Esophagus (tissue), 2 donors: ENCODE data around the gene ANKS1B. TPM values are rescaled to one million over a fixed set of nuclear protein-coding genes. Genes with fewer than 3 reads are reported as not detected.

Source experiments
- H3K27ac ChIP-seq, 2 donors: one replicate each; pipeline ENCODE4 v1.5.1; 2013; ENCODE audit warnings: low read depth in 2 of 2, mild to moderate bottlenecking in 2 of 2, inconsistent platforms in 1 of 2, low read length in 1 of 2, moderate library complexity in 1 of 2
- H3K27me3 ChIP-seq, 2 donors: one replicate each; pipeline ENCODE4 v1.6.1; 2013; ENCODE audit warnings: low read length in 2 of 2, control low read depth in 1 of 2, mild to moderate bottlenecking in 1 of 2; ENCODE audit not compliant: insufficient read depth in 2 of 2, control insufficient read depth in 1 of 2
- H3K36me3 ChIP-seq, 2 donors: one replicate each; pipeline ENCODE4 v1.6.1; 2013; ENCODE audit warnings: low read length in 1 of 2; ENCODE audit not compliant: control insufficient read depth in 2 of 2, insufficient read depth in 2 of 2
- H3K4me1 ChIP-seq, 2 donors: one replicate each; pipeline ENCODE4 v1.6.1; 2013; ENCODE audit warnings: low read length in 1 of 2; ENCODE audit not compliant: control insufficient read depth in 2 of 2, insufficient read depth in 2 of 2
- H3K4me3 ChIP-seq, 2 donors: one replicate each; pipeline ENCODE4 v1.5.1; 2013; ENCODE audit warnings: low read length in 2 of 2, mild to moderate bottlenecking in 2 of 2, low read depth in 1 of 2, moderate library complexity in 1 of 2
- H3K9me3 ChIP-seq, 2 donors: one replicate each; pipeline ENCODE4 v1.6.1; 2013; ENCODE audit warnings: mild to moderate bottlenecking in 2 of 2, low read depth in 1 of 2, low read length in 1 of 2, moderate library complexity in 1 of 2; ENCODE audit not compliant: control insufficient read depth in 2 of 2, insufficient read depth in 1 of 2
- WGBS, 2 donors: extraction: QIAGEN DNeasy Blood & Tissue Kit; methylation state at CpG; one replicate each; pipeline ENCODE4 v1.1.7; 2013; 5-methylcytosine and 5-hydroxymethylcytosine counted together
- polyA plus RNA-seq, 2 donors: library from polyadenylated mRNA; stranded (reverse); fragments of 200-250 nt; gene quantifications; one replicate each; pipeline ENCODE4 v1.2.3, GENCODE V29; 2013
- donor health status: healthy with polysubstance abuse.
- donor health status: Bipolar disorder and iron deficiency.

Gene ANKS1B
- polyA plus RNA-seq, 2 donors: 0.85 to 1.0 TPM

- H3K4me1 ChIP-seq: no peaks in the 10 kb centered on the region
- no peaks in the 10 kb centered on the region for H3K9me3 ChIP-seq
- 24 to 35% methylated on average over 1 of the region's 1 CpG for WGBS, 2 donors
- H3K36me3 ChIP-seq: no peaks in the 10 kb centered on the region
- no peaks in the 10 kb centered on the region for H3K27me3 ChIP-seq
- H3K4me3 ChIP-seq: no peak overlapping the region
- no peak overlapping the region for H3K27ac ChIP-seq
These were observed 856.4 kb downstream of the ANKS1B start for GRCh38 chr12:99128246-99128802.

- Histone ChIP-seq H3K9me3 (no peaks in the 10 kb centered on the region), H3K27ac (no peak overlapping the region), H3K27me3 (no peaks in the 10 kb centered on the region), H3K4me1 (no peaks in the 10 kb centered on the region), H3K36me3 (no peaks in the 10 kb centered on the region), H3K4me3 (no peak overlapping the region)
- WGBS, 2 donors: 36 to 47% methylated on average over 2 of the region's 2 CpGs
These were observed 861.8 kb downstream of the ANKS1B start for GRCh38 chr12:99122959-99123358.

DNA sequence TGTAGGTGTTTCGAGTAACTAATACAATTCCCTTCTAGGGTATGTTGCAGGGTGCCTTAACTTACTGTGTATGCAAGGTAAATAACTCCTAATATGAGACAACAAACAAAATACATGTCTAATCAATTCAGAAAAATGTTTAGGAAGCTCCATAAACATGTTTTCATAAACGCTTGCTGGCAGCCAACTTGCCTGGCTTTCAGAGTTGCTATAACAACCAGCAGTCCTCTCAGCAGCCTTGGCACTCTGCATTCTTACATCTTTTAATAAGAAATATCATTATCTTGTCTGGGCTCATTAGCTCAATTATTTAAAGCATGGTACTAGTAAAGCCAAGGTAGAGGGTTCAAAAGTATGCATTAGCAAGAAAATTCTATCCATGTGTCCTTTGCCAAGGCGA lies 862.2 kb downstream of the ANKS1B start:
- H3K27ac ChIP-seq: no peak overlapping the region
- H3K27me3 ChIP-seq: no peaks in the 10 kb centered on the region
- WGBS, 2 donors: 84 to 90% methylated on average over 3 of the region's 3 CpGs
- H3K9me3 ChIP-seq: no peaks in the 10 kb centered on the region
- H3K4me3 ChIP-seq: no peak overlapping the region
- no peaks in the 10 kb centered on the region for H3K4me1 ChIP-seq
- H3K36me3 ChIP-seq: no peaks in the 10 kb centered on the region

DNA sequence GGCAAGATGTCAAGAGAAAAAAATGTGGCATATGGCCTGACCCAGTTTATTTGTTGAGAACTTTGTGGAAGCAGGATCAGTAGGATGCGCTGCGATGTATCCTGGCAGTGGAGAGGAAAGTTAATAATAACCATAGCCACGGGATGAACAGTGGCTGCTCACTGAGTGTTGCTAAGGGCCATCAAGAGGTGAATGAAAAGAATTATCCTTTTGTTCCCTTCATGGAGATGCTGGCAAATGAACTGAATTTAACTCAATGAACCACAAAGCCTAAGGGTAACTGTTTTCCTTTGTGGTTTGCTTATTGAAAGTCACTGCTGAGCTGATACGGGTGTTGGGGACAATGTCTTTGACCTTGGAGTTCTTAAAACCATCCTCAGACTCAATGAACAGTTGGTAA lies 863.2 kb downstream of the ANKS1B start:
- 70% methylated on average over 4 of the region's 4 CpGs for WGBS, 2 donors
- no peak overlapping the region for H3K4me3 ChIP-seq
- H3K36me3 ChIP-seq: no peaks in the 10 kb centered on the region
- H3K27me3 ChIP-seq: no peaks in the 10 kb centered on the region
- H3K9me3 ChIP-seq: no peaks in the 10 kb centered on the region
- H3K27ac ChIP-seq: no peak overlapping the region
- H3K4me1 ChIP-seq: no peaks in the 10 kb centered on the region

- no peak overlapping the region for H3K4me3 ChIP-seq
- H3K27ac ChIP-seq: no peak overlapping the region
- no peaks in the 10 kb centered on the region for H3K4me1 ChIP-seq
- WGBS, 2 donors: 80 to 85% methylated on average over 10 of the region's 10 CpGs
- H3K36me3 ChIP-seq: no peaks in the 10 kb centered on the region
- H3K27me3 ChIP-seq: no peaks in the 10 kb centered on the region
- no peaks in the 10 kb centered on the region for H3K9me3 ChIP-seq
These were observed 864.8 kb downstream of the ANKS1B start for GRCh38 chr12:99119943-99120342.

- Histone ChIP-seq H3K4me1 (no peaks in the 10 kb centered on the region), H3K9me3 (no peaks in the 10 kb centered on the region), H3K27ac (no peak overlapping the region), H3K4me3 (no peak overlapping the region), H3K36me3 (no peaks in the 10 kb centered on the region), H3K27me3 (no peaks in the 10 kb centered on the region)
These were observed 865.3 kb downstream of the ANKS1B start for GRCh38 chr12:99119449-99119848.

DNA sequence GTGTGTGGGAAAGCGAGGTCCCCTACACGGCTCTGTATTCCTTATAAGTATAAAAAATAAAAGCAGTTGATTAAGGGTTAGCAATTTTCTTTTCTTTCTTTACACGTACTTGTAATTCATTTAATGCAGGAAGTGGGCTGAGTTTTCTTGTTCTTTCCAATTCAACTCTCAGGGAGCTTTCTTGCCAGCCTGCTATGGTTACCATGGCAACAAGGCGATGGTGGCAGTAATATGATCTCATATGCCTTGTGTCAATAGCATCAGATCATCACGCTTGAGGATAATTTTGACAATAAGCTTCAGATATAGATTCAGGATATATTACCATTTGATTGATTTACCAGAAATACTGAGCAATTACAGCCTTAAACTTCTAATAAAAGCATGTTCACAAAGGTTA lies 873.1 kb downstream of the ANKS1B start:
- WGBS, 2 donors: 54 to 55% methylated on average over 5 of the region's 5 CpGs

GRCh38 chr12:99110868-99111267 lies 873.9 kb downstream of the ANKS1B start:
- no peaks in the 10 kb centered on the region for H3K36me3 ChIP-seq

More for the DNA sequence above, 873.1 kb downstream of the ANKS1B start:
- no peaks in the 10 kb centered on the region for H3K27me3 ChIP-seq
- no peaks in the 10 kb centered on the region for H3K9me3 ChIP-seq
- H3K36me3 ChIP-seq: no peaks in the 10 kb centered on the region
- H3K4me1 ChIP-seq: no peaks in the 10 kb centered on the region
- H3K27ac ChIP-seq: no peak overlapping the region
- no peak overlapping the region for H3K4me3 ChIP-seq

DNA sequence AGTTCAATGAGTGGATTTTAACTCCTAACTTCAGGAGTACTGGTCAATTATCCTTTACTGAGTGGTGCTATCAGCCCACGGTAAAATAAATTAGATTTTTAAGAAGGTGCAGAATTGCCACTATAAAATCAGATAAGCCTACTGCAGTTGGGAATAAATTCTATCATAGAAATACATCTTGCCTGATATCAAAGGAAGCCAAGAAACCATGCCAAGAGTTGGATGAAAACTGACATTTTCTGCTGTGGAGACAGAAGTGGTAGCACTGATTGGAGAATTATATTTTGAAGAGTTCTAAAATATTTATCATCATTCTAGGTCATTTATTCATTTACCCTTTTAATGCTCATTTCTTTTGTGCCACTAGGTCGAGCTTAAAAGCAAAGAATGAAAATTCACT lies 874.5 kb downstream of the ANKS1B start:
- no peak overlapping the region for H3K4me3 ChIP-seq
- WGBS, 2 donors: 76 to 78% methylated on average over 2 of the region's 2 CpGs
- no peak overlapping the region for H3K27ac ChIP-seq
- no peaks in the 10 kb centered on the region for H3K27me3 ChIP-seq
- H3K9me3 ChIP-seq: no peaks in the 10 kb centered on the region
- H3K4me1 ChIP-seq: no peaks in the 10 kb centered on the region
- no peaks in the 10 kb centered on the region for H3K36me3 ChIP-seq

More at GRCh38 chr12:99110868-99111267, 873.9 kb downstream of the ANKS1B start:
- Histone ChIP-seq H3K27me3 (no peaks in the 10 kb centered on the region), H3K4me1 (no peaks in the 10 kb centered on the region), H3K4me3 (no peak overlapping the region), H3K27ac (no peak overlapping the region), H3K9me3 (no peaks in the 10 kb centered on the region)
- 53 to 54% methylated on average over 3 of the region's 3 CpGs for WGBS, 2 donors

DNA sequence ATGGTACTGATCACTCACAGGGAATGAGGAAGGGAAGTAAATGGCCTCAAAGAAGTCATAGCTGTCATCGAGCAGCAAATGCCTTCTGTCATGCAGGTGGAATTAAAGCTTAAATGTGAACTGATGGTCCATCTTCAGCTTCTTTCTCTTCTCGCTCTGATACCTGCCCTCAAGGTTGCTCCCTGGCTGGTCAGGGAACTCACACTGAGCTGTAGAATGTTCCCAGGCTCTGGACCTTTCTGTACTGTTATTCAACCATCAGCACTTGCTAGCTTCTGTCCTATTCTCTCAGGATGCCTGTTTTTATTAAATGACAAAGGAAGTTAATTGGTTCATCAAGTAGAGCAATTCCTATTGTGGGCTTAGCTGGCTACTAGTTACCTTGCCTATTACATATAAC lies 875.8 kb downstream of the ANKS1B start:
- no peaks in the 10 kb centered on the region for H3K4me1 ChIP-seq
- no peaks in the 10 kb centered on the region for H3K9me3 ChIP-seq
- no peaks in the 10 kb centered on the region for H3K36me3 ChIP-seq
- H3K27ac ChIP-seq: no peak overlapping the region
- no peaks in the 10 kb centered on the region for H3K27me3 ChIP-seq
- WGBS, 2 donors: 85 to 88% methylated on average over 2 of the region's 2 CpGs
- no peak overlapping the region for H3K4me3 ChIP-seq
